GF-D8 (cell line): ENCODE measurements around the gene RGS6.

Source experiments
- DNase-seq: peaks from one replicate; lab custom pipeline; 2025; lab: John Stamatoyannopoulos, UW

Gene RGS6

DNA sequence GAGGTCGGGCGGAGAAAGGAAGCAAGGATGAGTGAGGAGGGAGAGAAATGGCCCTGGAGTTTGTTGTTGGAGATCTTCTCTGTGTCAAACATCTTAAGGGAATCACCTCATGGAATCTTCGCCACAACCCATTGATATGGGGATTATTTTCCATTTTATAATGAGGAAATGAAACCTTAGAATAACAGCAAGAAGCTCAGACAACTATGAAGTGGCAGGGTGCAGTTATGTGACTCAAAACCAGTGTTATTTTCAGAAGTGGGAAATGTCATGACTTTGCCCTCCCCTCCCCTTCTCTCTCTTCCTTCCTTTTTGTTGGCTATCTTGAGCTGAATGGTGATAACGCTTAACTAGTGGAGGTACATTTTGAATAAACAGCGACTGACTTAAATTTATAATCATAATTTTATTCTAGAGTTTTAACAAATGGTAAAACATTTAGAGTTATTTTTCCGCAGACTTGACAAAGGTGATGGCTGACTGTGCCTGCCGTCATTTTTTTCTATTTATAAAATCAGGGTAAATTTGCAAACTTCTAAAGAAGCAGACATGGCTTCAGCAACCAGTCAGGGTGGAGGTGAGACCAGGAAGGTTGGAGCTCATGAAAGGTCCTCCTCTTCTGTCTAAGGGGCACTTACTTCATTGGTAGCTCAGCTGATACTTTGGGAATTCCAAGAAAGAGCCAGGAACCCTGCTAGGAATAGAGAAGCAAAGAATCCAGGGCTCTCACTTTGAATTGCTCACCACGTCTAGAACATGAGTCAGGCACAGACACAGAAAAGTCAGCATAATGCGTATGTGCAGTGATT is 232.4 kb downstream of the RGS6 start:
- no peak for DNase-seq

DNA sequence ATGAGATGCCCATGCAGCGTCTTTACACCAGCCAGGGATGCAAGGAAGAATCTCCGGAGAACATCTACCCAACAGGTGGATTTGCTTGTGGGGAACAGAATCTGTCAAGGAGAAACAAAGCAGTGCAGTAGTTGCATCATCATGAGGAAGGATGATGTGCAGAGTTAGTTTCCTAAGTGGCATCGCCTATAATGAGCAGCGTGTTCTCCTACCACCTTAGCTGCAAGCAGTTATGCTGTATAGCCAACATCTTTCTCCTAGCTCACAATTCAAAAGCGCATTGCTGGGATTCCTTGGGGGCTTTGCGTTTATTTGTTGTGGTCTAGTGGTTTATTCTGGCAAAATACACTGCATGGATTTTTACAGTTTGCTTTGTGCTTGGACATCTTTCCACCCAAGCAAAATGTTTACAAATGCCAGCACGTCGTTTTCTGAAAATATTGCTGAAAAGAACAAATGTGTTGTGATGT is 233.0 kb downstream of the RGS6 start:
- no peak for DNase-seq

- DNase-seq: no peak
These were observed 237.3 kb downstream of the RGS6 start for GRCh38 chr14:72169521-72169920.

DNA sequence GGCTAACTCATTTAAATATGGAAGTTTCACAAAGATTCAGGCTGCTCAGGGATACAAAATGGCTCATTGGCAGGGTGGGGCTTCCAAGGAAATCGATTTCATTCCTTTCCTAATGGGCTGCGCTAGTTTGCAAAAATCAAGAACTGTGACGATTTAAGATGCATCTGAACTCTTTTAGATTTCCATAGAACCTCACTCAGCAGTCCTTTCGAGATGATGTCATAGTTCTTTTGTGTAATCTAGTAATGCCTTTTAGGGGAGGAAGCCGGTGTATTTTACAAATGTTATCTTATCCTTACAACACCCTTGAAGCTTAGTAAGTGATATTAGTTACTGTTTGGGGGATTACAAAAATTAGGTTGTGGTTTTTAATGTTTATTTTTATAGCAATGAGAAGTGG is 239.8 kb downstream of the RGS6 start:
- DNase-seq: no peak

- no peak for DNase-seq
These were observed 240.4 kb downstream of the RGS6 start for GRCh38 chr14:72172597-72172996.

DNA sequence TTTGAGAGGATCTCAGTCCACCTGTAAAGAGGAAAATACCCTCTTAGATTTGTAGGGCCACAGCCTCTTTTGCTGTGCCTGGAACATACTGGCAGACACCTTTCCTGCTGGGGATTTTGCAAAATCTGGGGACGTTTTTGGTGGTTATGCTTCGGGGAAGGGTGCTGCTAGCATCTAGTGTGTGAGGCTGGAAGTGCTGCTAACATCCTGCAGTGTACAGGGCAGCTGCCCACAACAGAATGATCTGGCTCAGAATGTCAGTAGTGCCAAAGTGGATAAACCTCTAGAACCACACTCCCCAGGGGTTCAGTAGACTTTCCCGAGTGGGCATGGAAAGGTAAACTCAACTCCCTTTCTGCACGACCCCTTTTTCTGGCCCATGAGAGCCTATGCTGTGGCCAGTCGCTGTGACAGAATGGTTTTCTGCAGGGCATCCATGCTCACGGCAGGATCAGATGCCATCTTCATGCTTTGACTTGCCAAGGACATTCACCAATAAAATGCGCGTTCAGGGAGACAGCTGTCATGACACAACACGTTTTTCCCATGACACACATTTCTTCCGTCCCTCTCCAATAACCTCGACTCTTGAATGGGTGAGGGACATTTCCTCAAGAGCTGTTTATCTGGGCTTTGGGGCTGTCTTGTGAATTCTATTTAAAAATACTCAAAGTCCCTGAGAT is 240.9 kb downstream of the RGS6 start:
- DNase-seq: no peak

- DNase-seq: no peak
These were observed 245.0 kb downstream of the RGS6 start for GRCh38 chr14:72177251-72177650.

DNA sequence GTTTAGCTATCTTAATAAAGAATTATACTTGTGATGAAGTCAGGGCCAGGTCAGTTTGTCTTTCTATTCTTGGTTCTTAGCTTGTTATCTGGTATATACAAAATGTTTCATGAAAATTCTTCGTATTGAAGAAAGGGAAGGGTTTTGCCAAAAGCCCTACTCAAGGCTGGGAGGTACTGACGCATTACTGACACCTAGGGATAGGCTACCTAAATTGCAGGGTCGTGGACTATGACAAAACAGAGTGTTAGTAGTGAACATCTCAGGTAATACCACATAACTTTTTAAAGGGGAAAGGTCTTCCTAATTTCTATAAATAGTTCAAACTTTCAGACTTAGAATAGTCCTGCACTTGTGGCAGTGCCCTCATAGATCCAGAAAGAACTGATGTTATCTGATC is 246.3 kb downstream of the RGS6 start:
- no peak for DNase-seq

DNA sequence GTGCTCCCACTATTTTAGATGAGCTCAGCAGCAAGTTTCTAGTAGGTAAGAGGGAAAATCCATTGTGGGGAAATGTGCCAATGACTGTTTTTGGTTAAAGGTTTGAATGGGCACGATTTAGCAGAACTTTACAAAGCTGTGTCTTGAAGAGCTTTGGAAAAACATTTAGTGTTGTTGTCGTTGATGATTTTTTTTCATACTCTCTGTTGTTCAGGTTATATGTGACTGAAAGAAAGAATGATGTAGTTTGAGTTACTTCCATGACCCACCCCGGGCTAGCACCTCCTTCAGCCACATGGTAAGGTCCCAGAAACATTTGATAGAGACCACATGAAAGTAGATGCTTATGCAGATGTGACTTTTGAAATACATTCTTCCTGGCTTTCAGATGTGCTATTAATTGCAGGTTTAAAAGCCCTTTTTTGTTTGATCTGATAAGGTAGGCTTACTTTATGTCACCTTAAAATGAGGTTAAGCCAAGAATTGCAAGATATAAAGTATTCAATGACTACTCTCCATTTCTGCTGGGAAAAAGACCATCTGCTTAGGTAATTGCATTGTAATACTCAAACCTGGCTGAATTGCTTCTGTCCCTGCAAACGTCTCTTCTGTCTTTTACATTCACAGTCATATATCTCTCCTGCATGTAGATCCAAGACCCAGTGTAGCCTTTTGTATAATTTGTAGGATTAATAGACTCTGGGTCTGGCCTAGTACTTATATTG is 250.6 kb downstream of the RGS6 start:
- no peak for DNase-seq

GRCh38 chr14:72183631-72184030 is 251.4 kb downstream of the RGS6 start:
- no peak for DNase-seq

DNA sequence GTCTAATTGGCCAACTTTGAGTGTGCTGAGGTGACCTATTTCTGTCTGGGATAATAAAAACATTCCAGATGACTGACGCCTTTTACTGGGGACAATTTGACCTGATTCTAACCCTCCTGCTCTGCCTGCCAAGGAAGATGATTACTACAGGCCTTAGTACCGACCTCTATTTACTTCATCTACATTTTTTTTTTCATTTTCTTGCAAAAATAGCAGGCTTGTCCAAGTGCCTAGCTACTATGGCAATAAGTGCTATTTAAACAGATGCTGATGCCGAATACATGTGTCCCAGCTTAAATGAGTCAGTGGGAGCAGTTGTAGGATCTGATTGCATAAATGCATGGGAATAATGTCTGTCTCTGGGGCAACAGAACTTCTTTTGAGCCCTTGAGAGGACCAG is 254.3 kb downstream of the RGS6 start:
- DNase-seq: no peak

DNA sequence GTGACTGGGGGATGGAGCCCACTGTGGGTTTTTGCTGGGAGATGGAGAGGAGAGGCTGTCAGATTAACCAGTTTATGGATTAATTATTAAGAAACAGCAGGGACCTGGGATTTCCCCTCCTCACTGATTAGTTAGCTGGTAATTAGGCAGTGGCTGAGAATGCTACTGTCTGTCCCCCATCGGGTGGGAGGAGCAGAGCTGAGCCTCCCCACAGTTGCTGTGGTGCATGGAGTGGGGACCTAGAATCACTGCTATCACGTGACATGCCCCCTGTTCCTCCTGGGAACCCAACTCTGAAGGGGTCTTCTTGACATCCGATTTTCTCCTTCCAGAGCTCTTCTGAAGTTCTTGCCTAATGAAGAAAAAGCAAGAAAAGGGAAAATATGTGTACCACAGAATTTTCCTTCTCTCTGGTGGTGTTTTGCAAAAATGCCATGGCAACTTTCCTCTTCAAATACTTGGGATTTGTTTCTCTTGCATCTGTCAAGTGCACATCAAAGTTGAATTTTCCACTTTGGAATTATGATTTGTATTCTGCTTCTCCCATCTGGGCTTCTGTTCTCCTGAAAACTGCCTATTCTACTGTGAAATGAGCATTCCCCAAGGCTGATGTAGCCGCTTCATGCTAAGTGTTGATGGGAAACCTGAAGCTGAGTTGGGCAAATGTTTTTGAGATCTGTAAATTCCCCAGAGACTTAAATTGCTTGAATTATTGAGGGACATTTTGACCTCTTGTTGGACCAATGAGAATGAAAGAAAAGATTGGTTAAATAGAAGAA is 264.2 kb downstream of the RGS6 start:
- DNase-seq: no peak

GRCh38 chr14:72201645-72202044 is 269.4 kb downstream of the RGS6 start:
- DNase-seq: no peak

DNA sequence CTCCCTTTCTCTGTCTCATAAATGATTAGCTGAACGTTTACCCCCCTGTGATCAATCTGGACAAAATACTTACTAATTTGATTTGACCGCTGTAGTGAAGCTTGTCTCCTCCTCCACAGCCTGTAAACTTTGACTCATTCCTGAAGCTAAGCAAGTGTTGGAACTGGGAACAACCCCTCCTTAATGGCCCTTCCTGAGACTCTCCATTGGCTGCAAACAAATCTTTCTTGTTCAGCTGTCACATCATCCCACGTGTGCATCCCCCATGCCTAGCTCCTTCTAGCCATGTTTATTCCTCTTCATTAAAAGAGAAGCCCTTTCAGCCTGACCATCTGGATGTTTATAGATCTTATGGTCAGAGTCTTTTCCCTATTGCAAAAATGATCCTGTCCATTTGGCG is 281.2 kb downstream of the RGS6 start:
- no peak for DNase-seq

- no peak for DNase-seq
These were observed 282.9 kb downstream of the RGS6 start for GRCh38 chr14:72215080-72215479.

DNA sequence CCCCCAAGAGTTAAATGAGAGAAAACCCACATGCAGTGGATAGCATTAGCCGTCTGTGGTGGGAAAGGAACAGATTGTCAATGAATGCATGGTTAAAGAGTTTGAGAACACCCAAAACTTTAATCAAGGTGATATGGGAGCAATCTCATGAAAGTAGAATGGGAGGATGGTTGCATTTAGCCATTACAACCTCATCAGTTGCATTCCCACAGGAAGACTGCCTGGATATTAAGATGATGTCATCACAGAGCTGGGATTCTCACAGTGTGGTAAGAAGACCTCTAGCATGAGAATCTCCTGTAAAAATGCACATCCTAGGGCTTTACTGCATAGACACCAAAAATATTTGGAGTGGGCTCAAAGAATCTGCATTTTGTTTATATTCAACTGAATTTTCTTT is 284.9 kb downstream of the RGS6 start:
- DNase-seq: no peak

- no peak for DNase-seq
These were observed 289.8 kb downstream of the RGS6 start for GRCh38 chr14:72222046-72222445.

GRCh38 chr14:72236629-72237028 is 304.4 kb downstream of the RGS6 start:
- no peak for DNase-seq

GRCh38 chr14:72237722-72238666 is 305.8 kb downstream of the RGS6 start:
- no peak for DNase-seq

DNA sequence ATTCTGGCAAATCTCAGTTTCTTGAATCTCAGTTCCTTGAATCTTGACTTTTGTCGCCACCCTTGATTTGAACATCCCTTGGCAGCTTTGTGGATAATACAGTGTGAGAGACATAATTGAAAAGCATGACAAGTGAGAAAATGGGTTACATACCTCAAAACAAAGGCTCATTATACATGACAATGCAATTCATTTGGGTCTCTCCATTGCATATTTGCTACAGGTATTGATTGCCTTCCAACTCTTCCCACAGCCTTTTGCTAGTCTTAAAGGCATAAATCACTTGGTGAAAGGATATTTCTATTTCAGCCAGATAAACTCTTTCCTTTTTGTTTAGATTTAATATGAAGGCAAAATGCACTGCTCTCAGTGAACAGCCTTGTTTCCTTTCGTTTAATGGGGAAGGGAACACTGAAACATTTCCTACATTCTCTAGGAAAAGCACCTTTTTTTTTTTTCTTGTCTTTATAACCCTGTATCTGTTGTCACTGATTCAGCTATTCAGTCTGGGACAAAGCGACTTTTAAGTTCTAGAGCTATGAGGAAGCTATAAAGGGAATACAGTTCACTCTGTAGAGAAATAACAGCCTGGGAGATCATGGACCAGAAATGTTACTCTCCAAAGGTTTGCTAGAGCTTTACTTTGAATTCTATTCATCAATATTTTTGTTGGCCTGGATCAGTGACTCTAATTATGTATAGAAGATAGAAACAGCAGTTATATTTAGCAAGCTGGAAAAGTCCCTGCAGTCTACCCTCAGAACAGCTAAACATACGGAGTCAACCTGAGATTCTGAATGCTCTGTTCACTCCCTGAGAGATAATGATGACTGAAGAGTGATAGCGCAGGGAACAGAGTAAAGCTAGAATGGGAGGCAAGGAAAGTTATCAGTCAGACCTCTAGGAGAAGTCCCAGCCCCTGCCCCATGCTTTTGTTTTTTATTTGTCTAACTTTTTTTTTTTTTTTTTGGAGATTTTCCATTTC is 311.4 kb downstream of the RGS6 start:
- no peak for DNase-seq
